ENCODE measurements around the gene DHRS2. TPM values are rescaled to one million over a fixed set of nuclear protein-coding genes. Genes with fewer than 3 reads are reported as not detected.

DHRS2 gene
- polyA plus RNA-seq, 2 of the 4 experiments (the other 2 are of a cell fraction): 2.3 to 10.7 TPM

DNA sequence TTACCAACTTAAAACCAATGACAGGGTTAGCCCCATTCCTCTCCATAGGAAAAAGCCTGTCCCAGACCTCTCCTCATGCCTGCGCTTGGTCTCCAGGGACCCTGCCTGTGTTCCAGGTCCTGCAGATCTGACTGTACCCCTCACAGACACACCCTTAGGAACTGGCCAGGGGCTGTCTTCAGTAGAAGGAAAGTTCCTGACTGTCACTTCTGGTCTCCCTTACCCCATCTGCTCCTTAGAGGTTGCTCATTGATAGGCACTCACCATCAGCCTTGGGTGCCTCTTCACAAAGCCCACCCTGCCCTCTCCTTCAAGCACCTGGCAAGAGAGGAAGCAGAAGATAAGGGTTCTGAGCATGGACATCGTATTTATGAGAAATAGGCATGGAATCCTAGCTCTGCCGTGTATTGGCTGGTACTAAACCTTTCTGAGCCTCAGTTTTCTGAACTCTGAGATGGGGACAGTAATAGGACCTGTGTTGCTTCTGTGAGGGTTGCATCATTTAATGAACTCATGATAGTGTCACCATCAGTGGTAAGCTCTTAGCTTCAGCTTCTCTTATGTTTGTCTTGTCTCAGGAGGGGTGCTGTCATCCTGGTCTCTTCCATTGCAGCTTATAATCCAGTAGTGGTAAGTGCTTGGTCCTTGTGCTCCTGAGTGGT lies 7.5 kb downstream of the DHRS2 start (continued):
- TF ChIP-seq, protein P1, sequence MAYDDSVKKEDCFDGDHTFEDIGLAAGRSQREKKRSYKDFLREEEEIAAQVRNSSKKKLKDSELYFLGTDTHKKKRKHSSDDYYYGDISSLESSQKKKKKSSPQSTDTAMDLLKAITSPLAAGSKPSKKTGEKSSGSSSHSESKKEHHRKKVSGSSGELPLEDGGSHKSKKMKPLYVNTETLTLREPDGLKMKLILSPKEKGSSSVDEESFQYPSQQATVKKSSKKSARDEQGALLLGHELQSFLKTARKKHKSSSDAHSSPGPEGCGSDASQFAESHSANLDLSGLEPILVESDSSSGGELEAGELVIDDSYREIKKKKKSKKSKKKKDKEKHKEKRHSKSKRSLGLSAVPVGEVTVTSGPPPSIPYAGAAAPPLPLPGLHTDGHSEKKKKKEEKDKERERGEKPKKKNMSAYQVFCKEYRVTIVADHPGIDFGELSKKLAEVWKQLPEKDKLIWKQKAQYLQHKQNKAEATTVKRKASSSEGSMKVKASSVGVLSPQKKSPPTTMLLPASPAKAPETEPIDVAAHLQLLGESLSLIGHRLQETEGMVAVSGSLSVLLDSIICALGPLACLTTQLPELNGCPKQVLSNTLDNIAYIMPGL (CRISPR knock-in tag; IDR thresholded peaks at IDR 0.05; ENCODE audit: borderline replicate concordance): no peak
- TF ChIP-seq MYC (IDR thresholded peaks at IDR 0.05; ENCODE audit: borderline replicate concordance, low read length): no peak
- no peak for TF ChIP-seq RCOR1 (IDR thresholded peaks at IDR 0.05; ENCODE audit: low read depth, low read length)
- TF ChIP-seq POLR2A (IDR thresholded peaks at IDR 0.05; ENCODE audit: low read length): no peak
- TF ChIP-seq FOSL2 (IDR thresholded peaks at IDR 0.05): no peak
- no peak for TF ChIP-seq FOSL2 (CRISPR knock-in tag; IDR thresholded peaks at IDR 0.05)
- TF ChIP-seq, protein P2, sequence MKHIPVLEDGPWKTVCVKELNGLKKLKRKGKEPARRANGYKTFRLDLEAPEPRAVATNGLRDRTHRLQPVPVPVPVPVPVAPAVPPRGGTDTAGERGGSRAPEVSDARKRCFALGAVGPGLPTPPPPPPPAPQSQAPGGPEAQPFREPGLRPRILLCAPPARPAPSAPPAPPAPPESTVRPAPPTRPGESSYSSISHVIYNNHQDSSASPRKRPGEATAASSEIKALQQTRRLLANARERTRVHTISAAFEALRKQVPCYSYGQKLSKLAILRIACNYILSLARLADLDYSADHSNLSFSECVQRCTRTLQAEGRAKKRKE (CRISPR knock-in tag; IDR thresholded peaks at IDR 0.05; ENCODE audit: low read depth): no peak
- no peak for TF ChIP-seq MAZ (IDR thresholded peaks at IDR 0.05; ENCODE audit: borderline replicate concordance, low read depth, low read length)

DNA sequence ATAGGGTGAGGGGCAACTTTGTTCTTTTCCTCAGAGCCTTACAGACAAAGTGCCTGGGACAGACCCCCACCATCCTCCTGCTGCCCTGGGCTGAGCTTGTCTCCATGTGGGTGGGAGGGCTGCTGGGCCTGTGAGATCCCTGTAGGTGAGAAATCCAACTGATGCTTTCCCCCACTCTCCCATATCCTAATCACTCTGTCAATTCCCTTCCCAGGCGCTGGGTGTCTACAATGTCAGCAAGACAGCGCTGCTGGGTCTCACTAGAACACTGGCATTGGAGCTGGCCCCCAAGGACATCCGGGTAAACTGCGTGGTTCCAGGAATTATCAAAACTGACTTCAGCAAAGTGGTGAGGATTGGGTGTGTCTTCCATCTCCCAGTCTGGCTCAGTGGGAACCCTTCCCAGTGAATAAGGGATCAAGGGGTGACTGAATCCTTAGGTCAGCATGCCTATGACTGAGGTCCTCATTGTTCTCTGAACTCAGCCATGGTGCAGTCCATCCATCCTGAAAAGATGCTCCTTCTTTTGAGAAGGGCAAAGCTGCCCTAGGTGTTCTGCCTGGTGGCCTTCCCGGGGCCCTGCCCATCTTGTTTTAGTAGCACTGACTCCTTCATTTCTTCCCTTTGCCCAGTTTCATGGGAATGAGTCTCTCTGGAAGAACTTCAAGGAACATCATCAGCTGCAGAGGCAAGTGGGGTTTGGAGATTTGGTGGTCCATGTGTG lies 8.2 kb downstream of the DHRS2 start:
- Histone ChIP-seq H3K4me2 (no peak overlapping the region), H3K27ac (no peak overlapping the region), H3K9me3 (no peaks in the 10 kb centered on the region), H3K4me3 (no peak overlapping the region), H3K4me1 (peaks cover 10% of the 10 kb centered on the region)
- no peak for DNase-seq (ENCODE audit: low read depth in 1 of 2, low spot score in 1 of 2)
- ChIA-PET POLR2A (no interaction called here), CTCF (interaction anchor here (0.9 to 10.2 kb wide), 2 partner anchors 11 to 20 kb away, joined by 3 to 71 read pairs; partner anchors contain the start of gene DHRS2)
- TF ChIP-seq ELK1 (IDR thresholded peaks at IDR 0.05; ENCODE audit: low read depth, low read length) (no peak), HOXA7 (CRISPR knock-in tag; IDR thresholded peaks at IDR 0.05) (no peak), CBX2 (IDR thresholded peaks at IDR 0.05; ENCODE audit: borderline replicate concordance, low read depth) (no peak), HOXB5 (CRISPR knock-in tag; IDR thresholded peaks at IDR 0.05) (no peak), RCOR1 (IDR thresholded peaks at IDR 0.05; ENCODE audit: low read depth, low read length) (no peak), CHD2 (IDR thresholded peaks at IDR 0.05; ENCODE audit: low read length, partially characterized antibody) (no peak), JUN (IDR thresholded peaks at IDR 0.05) (no peak), ZC3H11A (IDR thresholded peaks at IDR 0.05) (no peak), KDM5A (IDR thresholded peaks at IDR 0.05) (no peak), PHF8 (IDR thresholded peaks at IDR 0.05; ENCODE audit: borderline replicate concordance, low read depth) (no peak), NFE2L2 (conservative IDR thresholded peaks at IDR 0.05; ENCODE audit: low read length) (no peak), TP53 (CRISPR knock-in tag; IDR thresholded peaks at IDR 0.05) (no peak)
- TF ChIP-seq, protein P3, sequence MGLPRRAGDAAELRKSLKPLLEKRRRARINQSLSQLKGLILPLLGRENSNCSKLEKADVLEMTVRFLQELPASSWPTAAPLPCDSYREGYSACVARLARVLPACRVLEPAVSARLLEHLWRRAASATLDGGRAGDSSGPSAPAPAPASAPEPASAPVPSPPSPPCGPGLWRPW (IDR thresholded peaks at IDR 0.05): no peak
- no peak for ATAC-seq
- FAIRE-seq: no peak
- WGBS (ENCODE audit: missing lambda C conversion rate): 59% methylated on average over 5 of the region's 5 CpGs

- Histone ChIP-seq H3K4me2 (no peak overlapping the region), H3K4me3 (no peak overlapping the region), H3K9me3 (no peaks in the 10 kb centered on the region), H3K27ac (no peak overlapping the region), H3K4me1 (peaks cover 10% of the 10 kb centered on the region)
- ATAC-seq (no peak), FAIRE-seq (no peak), DNase-seq (ENCODE audit: low read depth in 1 of 2, low spot score in 1 of 2) (no peak)
- WGBS (ENCODE audit: missing lambda C conversion rate): 62% methylated on average over 8 of the region's 8 CpGs
- CTCF ChIA-PET: interaction anchor here (0.7 to 10.2 kb wide), 3 partner anchors 12 to 268 kb away, joined by 3 to 71 read pairs (median 3); partner anchors contain the start of gene DHRS2
- TF ChIP-seq FOSL2 (IDR thresholded peaks at IDR 0.05): no peak
- TF ChIP-seq FOSL2 (CRISPR knock-in tag; IDR thresholded peaks at IDR 0.05): no peak
- no peak for TF ChIP-seq CBX2 (IDR thresholded peaks at IDR 0.05; ENCODE audit: borderline replicate concordance, low read depth)
- TF ChIP-seq MAZ (IDR thresholded peaks at IDR 0.05; ENCODE audit: borderline replicate concordance, low read depth, low read length): no peak
- POLR2A ChIA-PET: no interaction called here
These were observed 8.8 kb downstream of the DHRS2 start for GRCh38 chr14:23644919-23645336.
